ENCODE results near the gene NDUFAF4.

DNA sequence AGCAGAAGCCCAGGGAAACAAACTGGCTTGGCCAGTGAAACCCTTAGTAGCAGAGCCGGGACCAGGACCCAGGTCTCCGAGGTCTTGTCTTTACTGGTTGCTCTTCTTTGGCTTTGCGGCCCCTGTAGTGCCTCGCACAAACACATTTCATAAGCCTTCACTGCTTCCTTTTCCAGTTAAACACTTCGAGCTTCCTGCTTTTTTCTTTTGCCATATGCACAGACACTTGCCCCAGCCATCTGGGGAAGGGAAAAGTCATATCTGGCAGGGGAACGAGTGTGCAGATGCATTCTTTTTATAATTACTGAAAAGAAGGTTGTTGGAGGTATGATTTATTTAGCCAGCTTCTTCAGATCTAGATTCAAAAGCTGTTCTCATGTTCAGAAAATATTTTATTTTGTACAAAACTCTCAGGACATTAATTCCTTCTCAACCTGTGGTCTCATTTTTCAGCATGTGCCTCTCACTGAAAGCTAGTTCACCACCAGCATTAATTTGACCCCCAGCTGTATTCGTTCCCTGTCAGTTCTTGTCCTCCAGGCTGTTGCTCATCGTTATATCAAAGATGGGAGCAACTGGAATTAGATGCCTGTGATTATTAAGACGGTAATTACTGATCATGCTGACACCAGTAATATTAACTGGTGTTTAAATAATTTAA, 46.0 kb upstream of the NDUFAF4 start:
- TF ChIP-seq, protein P1, sequence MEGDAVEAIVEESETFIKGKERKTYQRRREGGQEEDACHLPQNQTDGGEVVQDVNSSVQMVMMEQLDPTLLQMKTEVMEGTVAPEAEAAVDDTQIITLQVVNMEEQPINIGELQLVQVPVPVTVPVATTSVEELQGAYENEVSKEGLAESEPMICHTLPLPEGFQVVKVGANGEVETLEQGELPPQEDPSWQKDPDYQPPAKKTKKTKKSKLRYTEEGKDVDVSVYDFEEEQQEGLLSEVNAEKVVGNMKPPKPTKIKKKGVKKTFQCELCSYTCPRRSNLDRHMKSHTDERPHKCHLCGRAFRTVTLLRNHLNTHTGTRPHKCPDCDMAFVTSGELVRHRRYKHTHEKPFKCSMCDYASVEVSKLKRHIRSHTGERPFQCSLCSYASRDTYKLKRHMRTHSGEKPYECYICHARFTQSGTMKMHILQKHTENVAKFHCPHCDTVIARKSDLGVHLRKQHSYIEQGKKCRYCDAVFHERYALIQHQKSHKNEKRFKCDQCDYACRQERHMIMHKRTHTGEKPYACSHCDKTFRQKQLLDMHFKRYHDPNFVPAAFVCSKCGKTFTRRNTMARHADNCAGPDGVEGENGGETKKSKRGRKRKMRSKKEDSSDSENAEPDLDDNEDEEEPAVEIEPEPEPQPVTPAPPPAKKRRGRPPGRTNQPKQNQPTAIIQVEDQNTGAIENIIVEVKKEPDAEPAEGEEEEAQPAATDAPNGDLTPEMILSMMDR (IDR thresholded peaks at IDR 0.05; ENCODE audit: insufficient read depth, low read depth, low read length), result no peak
- no peak for TF ChIP-seq EZH2 (IDR thresholded peaks at IDR 0.05; ENCODE audit: insufficient read depth, low read length)
